Measurements from ENCODE around the gene CR1. TPM values are rescaled to one million over a fixed set of nuclear protein-coding genes. Genes with fewer than 3 reads are reported as not detected.

Gene CR1
- total RNA-seq, 4 donors from 2014 or later: 1.5 to 12.0 (median 3.3) TPM

GRCh38 chr1:207691010-207691409, 195.1 kb downstream of the CR1 start:
- H3K4me1 ChIP-seq: no peaks in the 10 kb centered on the region

More at GRCh38 chr1:207691010-207691409, 195.1 kb downstream of the CR1 start:
- in situ Hi-C loops (cut with MboI; ENCODE audit: low pct_ligation_motif_present in 1 of 4, low pct_unique_long_range_greater_than_20kb in 1 of 4, low sequenced_read_pairs in 3 of 4): no loop called here
- Histone ChIP-seq H3K9me3 (no peaks in the 10 kb centered on the region), H3K27ac (no peak overlapping the region), H3K4me3 (no peak overlapping the region), H3K36me3 (no peaks in the 10 kb centered on the region), H3K27me3 (no peaks in the 10 kb centered on the region)
- TF ChIP-seq POLR2A (IDR thresholded peaks at IDR 0.05): no peak
- no peak for TF ChIP-seq CTCF (IDR thresholded peaks at IDR 0.05)
- TF ChIP-seq EP300 (IDR thresholded peaks at IDR 0.05; ENCODE audit: low read depth): no peak
- no peak for TF ChIP-seq POLR2AphosphoS5 (IDR thresholded peaks at IDR 0.05)
- intact Hi-C loops (cut with DNase I; ENCODE audit: low total_unique reads): no loop called here
- DNase-seq: no peak

Other genes starting within 250 kb of the CR1 start
- 10 to 100 TPM in 3 of 4 donors, 1 to 10 TPM in 1; 8.0 to 75.4 (median 40.1) TPM for gene CD55, start 174.5 kb upstream of the CR1 start, total RNA-seq
- gene CR2, start 41.8 kb upstream of the CR1 start, total RNA-seq: 1 to 10 TPM in 2 of 4 donors, not detected in 2; 6.4 to 9.4 TPM
- not detected for gene CR1L, start 149.0 kb downstream of the CR1 start, total RNA-seq

All from transverse colon (tissue), 4 donors.